GM13976 (cell line): ENCODE measurements around the gene GABBR1.
A peak's percentile ranks its signal among the peaks of the same experiment; 100 is the strongest.

Experiments
- DNase-seq: peaks from one replicate; pipeline ENCODE4 v3.0.0; 2012; ENCODE audit warnings: low spot score
- in situ Hi-C: fragments of 300-500 bp; cut with MboI; formaldehyde crosslinking; loops from one replicate; pipeline ENCODE4 v1.12.0; 2022; ENCODE audit warnings: low sequenced_read_pairs, mixed read lengths, inconsistent platforms; ENCODE audit not compliant: unreplicated experiment
- TF ChIP-seq, protein P1 (sequence below): IDR thresholded peaks from 2 replicates; pipeline ENCODE4 v1.5.1; 2012; ENCODE audit warnings: borderline replicate concordance, mild to moderate bottlenecking; ENCODE audit not compliant: insufficient read depth; ENCODE audit errors: extremely low read depth, missing control alignments, control extremely low read depth

Gene GABBR1

DNA sequence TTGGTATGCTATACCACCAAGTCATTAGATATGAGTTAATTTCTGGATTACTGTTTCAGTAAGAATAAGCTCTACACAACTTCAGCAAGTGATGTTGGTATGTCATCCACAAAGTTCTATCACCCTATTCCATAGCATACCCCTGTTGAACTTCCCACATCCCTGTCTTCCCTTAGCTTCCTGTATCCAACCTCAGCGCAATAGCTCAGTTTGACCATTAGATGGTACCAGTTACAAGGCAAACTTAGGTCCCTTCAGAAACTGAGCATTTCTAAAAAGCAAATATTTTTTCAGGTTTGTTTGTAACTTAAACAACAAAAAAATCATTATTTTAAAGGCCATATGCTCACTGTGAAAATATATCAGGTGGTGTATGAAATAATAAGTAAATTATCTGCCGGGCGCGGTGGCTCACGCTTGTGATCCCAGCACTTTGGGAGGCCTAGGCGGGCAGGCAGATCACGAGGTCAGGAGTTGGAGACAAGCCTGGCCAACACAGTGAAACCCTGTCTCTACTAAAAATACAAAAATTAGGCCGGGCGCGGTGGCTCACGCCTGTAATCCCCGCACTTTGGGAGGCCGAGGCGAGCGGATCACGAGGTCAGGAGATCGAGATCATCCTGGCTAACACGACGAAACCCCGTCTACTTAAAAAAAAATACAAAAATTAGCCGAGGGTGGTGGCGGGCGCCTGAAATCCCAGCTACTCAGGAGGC is 15.1 kb upstream of the GABBR1 start:
- no peak for DNase-seq
- in situ Hi-C loops, result no loop called here
- TF ChIP-seq, protein P1, sequence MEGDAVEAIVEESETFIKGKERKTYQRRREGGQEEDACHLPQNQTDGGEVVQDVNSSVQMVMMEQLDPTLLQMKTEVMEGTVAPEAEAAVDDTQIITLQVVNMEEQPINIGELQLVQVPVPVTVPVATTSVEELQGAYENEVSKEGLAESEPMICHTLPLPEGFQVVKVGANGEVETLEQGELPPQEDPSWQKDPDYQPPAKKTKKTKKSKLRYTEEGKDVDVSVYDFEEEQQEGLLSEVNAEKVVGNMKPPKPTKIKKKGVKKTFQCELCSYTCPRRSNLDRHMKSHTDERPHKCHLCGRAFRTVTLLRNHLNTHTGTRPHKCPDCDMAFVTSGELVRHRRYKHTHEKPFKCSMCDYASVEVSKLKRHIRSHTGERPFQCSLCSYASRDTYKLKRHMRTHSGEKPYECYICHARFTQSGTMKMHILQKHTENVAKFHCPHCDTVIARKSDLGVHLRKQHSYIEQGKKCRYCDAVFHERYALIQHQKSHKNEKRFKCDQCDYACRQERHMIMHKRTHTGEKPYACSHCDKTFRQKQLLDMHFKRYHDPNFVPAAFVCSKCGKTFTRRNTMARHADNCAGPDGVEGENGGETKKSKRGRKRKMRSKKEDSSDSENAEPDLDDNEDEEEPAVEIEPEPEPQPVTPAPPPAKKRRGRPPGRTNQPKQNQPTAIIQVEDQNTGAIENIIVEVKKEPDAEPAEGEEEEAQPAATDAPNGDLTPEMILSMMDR, result peak; percentile 45

DNA sequence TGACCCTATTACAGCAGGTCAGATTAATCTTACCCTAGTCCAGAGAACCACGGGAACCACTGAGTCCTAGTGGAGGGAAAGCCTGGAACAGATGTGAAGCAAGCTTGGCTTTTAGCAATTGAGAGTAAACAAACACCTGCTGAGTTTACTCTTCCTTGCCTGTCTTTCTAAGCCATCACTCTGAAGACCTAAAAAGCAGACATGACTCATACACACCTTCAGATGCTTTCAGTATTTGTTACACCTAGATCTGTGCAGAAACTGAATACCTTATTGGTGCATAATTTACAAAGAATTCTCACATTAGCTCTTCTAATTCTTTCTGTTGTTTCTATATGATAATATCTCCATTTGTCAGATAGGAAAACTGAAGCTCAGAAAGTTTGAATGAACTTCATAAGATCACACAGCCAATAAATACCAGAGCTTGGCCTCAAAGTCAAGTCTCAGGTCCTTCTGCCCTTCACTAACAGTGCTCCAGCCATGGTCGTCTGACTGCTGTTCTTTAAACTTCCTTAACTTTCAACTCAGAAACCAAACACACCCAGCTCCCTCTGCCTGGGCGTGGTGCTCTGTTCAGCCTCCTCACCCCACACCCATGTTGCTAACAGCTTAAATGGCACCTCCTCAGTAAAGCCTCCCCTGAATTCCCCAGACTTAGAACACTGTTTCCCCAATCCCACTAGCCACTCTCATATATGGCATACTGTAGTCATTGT is 8.6 kb upstream of the GABBR1 start:
- TF ChIP-seq, protein P1, result no peak
- in situ Hi-C loops, result no loop called here
- DNase-seq, result no peak

DNA sequence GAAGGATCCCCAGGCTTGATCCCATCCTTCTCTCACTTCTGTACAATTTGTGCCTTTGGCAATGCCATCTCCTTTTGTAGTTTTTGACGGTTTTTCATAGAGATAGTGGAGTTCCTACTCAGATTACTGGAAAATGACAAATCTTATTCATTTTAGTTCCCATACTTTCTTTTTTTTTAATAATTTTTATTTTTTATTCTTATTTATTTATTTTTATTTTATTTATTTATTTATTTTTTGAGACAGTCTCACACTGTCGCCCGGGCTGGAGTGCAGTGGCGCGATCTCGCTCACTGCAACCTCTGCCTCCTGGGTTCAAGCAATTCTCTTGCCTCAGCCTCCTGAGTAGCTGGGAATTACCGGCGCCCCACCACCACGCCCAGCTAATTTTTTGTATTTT is 4.3 kb upstream of the GABBR1 start:
- in situ Hi-C loops, result no loop called here
- TF ChIP-seq, protein P1, result no peak
- DNase-seq, result no peak

DNA sequence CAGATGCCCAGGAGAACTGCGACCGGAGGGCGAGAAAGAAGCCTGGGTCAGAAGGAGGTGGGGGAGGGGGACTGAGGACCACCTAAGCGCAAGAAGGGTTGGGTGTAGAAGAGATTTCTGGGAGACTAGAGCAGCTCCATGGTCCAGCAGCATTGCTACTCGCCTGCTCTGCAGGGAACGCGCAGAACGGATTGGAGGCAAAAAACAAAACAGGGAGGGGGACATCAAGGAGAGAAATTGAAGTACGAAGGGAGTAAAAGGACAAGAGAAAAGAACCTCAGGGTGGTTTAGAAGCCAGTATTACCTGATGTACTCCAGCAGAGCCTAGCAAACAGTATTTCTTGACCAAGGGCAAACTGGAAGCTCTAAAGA is 537 bp upstream of the GABBR1 start:
- TF ChIP-seq, protein P1, result no peak
- DNase-seq, result no peak
- in situ Hi-C loops, result no loop called here

DNA sequence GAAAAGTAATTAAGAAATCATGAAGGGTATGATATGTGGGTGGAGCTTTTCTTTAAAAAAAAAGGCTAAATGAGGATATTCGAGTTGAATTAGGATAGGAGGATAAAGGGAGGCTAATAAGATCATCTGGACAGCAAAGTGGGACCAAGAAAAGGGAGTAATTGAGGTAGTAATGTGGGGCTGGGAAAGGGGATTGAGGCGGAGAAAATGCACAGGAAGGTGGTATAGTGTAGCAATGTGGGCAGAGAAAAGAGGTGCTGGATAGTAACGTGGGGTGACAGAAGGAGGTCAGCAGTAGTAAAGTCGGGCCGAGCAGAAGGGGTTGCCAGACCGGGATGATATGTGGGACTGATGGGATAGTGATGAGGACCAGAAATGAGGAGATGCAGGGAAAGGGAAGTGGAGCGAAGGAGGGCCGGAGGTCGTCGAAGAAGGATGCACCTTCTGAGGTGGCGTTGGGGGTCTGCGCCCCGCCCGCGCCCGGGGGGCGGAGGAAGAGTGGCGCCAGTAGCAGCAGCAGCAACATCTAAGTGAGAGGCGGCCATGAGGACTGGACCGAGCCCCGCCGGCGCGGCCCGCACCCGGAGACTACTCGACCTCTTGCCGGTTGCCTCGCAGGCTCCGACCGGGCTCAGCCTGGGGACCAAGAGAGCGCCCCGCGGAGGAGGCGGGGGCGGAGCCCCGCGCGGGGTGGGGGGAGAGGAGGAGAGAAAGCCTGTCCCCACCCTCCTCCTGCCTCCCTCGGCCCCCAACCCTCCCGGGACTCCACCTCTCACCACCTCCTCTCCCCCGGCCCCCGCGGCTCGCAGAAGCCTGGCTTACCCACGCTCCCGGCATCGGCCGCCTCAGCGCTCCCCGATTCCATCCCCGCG is 887 bp downstream of the GABBR1 start:
- in situ Hi-C loops, result no loop called here
- TF ChIP-seq, protein P1, result no peak
- peak; percentile 70 for DNase-seq

DNA sequence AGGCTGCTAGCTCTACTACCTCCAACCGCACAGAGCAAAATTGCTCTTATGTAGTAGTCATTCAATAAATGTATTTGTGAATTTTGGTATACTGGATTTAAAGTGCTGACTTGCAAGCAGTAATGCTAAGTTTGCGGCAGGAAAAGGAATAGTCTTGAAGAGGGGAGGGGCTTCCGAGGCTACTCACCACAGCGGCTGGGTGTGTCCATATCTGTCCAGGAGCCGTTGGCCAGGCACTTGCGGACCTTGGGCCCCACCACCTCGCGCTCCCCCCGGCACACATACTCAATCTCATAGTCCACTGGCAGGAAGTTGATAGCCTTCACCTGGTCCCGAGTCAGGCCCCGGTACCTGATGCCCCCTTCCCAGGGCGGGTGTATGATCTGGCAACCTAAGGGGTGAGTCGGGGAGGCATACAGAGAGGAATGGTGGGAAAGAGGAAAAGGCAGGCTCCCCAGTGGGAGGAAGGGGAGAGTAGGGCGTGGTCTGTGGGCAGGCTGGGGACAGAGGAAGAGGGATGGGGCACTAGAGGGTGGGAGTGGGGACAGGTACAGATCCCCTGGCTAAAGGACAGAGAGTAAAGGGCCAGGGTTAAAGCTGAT is 1.7 kb downstream of the GABBR1 start:
- no peak for DNase-seq
- TF ChIP-seq, protein P1, result no peak
- in situ Hi-C loops, result no loop called here
